Hepatocyte (in vitro differentiated cells): ENCODE measurements around the gene GSTT2. TPM values are rescaled to one million over a fixed set of nuclear protein-coding genes. Genes with fewer than 3 reads are reported as not detected.
"Not testable (repeated sequence)": the region's sequence is repeated elsewhere in the genome, so short reads cannot be mapped to it uniquely, and the experiment has no call there.

Experiments
- DNase-seq: peaks from one replicate; pipeline ENCODE4 v3.0.0-alpha.2; 2016; ENCODE audit warnings: low spot score
- H2AFZ ChIP-seq: fragments of 200-600 bp; sonication (generic); 2 replicates; pipeline ENCODE4 v1.6.0; 2016; ENCODE audit warnings: antibody characterized with exemption, mild to moderate bottlenecking
- H3K27ac ChIP-seq: fragments of 200-600 bp; sonication (generic); 2 replicates; pipeline ENCODE4 v1.5.1; 2016; ENCODE audit warnings: mild to moderate bottlenecking
- H3K27me3 ChIP-seq: fragments of 200-600 bp; sonication (generic); 2 replicates; pipeline ENCODE4 v1.6.1; 2016
- H3K36me3 ChIP-seq: fragments of 200-600 bp; sonication (generic); replicated peaks from 2 replicates; pipeline ENCODE4 v1.5.1; 2016; ENCODE audit warnings: low read depth; ENCODE audit not compliant: insufficient read depth
- H3K4me1 ChIP-seq: fragments of 200-600 bp; sonication (generic); 2 replicates; pipeline ENCODE4 v1.5.1; 2016; ENCODE audit warnings: mild to moderate bottlenecking, moderate library complexity; ENCODE audit not compliant: insufficient read depth
- H3K4me2 ChIP-seq: fragments of 200-600 bp; sonication (generic); 2 replicates; pipeline ENCODE4 v1.6.0; 2016
- H3K4me3 ChIP-seq: fragments of 200-600 bp; sonication (generic); 2 replicates; pipeline ENCODE4 v1.5.1; 2016; ENCODE audit warnings: mild to moderate bottlenecking
- H3K79me2 ChIP-seq: fragments of 200-600 bp; sonication (generic); 2 replicates; pipeline ENCODE4 v1.6.0; 2017; ENCODE audit warnings: mild to moderate bottlenecking
- H3K9me2 ChIP-seq: fragments of 200-600 bp; sonication (generic); replicated peaks from 2 replicates; pipeline ENCODE4 v1.6.0; 2017; ENCODE audit warnings: mild to moderate bottlenecking; ENCODE audit not compliant: insufficient read depth
- H3K9me3 ChIP-seq: fragments of 200-600 bp; sonication (generic); 2 replicates; pipeline ENCODE4 v1.5.1; 2016; ENCODE audit warnings: low read depth, mild to moderate bottlenecking
- H4K20me1 ChIP-seq: fragments of 200-600 bp; sonication (generic); 2 replicates; pipeline ENCODE4 v1.6.0; 2016; ENCODE audit warnings: mild to moderate bottlenecking; ENCODE audit not compliant: insufficient read depth, poor library complexity, severe bottlenecking
- EZH2 ChIP-seq: fragments of 200-600 bp; sonication (generic); IDR thresholded peaks from 2 replicates; pipeline ENCODE4 v1.6.1; 2016; ENCODE audit warnings: antibody characterized with exemption, mild to moderate bottlenecking, borderline replicate concordance
- EZH2phosphoT487 ChIP-seq: fragments of 200-600 bp; sonication (generic); IDR thresholded peaks from one replicate; pipeline ENCODE4 v1.6.1; 2018; ENCODE audit warnings: antibody characterized with exemption, mild to moderate bottlenecking, low read depth, moderate library complexity; ENCODE audit not compliant: unreplicated experiment, severe bottlenecking
- WGBS: methylation state at CpG from one replicate; pipeline ENCODE4 v1.1.6; 2016; ENCODE audit warnings: low lambda C conversion rate; ENCODE audit errors: missing lambda C conversion rate; 5-methylcytosine and 5-hydroxymethylcytosine counted together
- polyA plus RNA-seq: library from polyadenylated mRNA; unstranded; fragments of >200 nt; fragmentation: Nextera tagmentation; extraction: Ambion mirVana; gene quantifications from 2 replicates; pipeline ENCODE4 v1.2.1, GENCODE V29; 2016
- total RNA-seq: library from RNA; depleted of rRNA; stranded (reverse); fragments of >200 nt; gene quantifications from 2 replicates; pipeline ENCODE4 v1.2.3, GENCODE V29; 2014
- TF ChIP-seq, protein P1 (sequence below): fragments of 200-600 bp; sonication (generic); IDR thresholded peaks from 2 replicates; pipeline ENCODE4 v1.5.1; 2016; ENCODE audit warnings: antibody characterized with exemption, mild to moderate bottlenecking; ENCODE audit not compliant: poor library complexity

Gene GSTT2
- total and polyA plus RNA-seq, 2 experiments from 2014 or later = not detected

DNA sequence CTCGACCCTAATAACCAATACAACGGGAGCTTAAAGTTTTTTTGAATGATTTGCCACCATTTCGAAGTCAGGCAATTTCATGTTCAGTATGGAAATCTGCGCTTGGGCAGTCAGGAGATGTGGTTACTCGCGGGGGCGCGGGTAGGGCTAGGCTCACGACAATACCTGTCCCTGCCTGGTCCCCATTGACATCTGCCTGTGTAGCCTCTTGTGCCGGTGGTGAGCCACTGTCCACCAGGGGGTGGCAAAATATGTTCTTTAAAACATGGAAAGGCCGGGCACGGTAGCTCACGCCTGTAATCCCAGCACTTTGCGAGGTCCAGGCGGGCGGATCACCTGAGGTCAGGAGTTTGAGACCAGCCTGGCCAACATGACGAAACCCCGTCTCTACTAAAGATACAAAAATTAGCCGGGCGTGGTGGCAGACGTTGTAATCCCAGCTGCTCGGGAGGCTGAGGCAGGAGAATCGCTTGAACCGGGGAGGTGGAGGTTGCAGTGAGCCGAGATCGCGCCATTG lies 5.0 kb upstream of the GSTT2 start:
- not testable (repeated sequence) for H2AFZ ChIP-seq, H3K27ac ChIP-seq, H3K9me2 ChIP-seq, DNase-seq, H3K4me2 ChIP-seq, H3K79me2 ChIP-seq, H3K4me3 ChIP-seq, H3K9me3 ChIP-seq, H3K4me1 ChIP-seq, H3K27me3 ChIP-seq, H3K36me3 ChIP-seq, H4K20me1 ChIP-seq
- WGBS = no CpG with 5 or more reads among the region's 27 CpGs

DNA sequence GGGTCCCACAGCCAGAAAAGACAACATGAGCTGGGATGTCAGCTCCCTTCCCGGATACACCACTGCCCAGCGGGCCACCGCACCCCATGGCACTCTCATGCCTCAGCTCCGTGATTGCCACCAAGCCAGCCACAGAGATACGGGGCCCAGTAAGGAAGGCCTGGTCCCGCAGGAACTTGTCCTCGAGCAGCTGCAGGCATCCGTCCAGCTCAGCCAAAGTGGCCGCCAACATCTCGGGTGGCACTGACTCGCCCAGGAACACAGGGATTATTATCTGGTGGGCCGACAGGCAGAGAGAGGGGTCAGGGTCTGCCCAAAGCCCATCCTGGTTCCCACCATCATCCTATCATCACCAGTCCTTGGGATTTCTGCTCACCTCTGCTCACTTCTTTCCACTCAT lies 2.6 kb upstream of the GSTT2 start:
- H3K27me3 ChIP-seq, H3K9me3 ChIP-seq, H3K79me2 ChIP-seq, H4K20me1 ChIP-seq, H3K36me3 ChIP-seq, H3K4me3 ChIP-seq, H3K9me2 ChIP-seq, H3K4me1 ChIP-seq, H3K4me2 ChIP-seq, H2AFZ ChIP-seq, H3K27ac ChIP-seq, DNase-seq: not testable (repeated sequence)
- WGBS = no CpG with 5 or more reads among the region's 12 CpGs

DNA sequence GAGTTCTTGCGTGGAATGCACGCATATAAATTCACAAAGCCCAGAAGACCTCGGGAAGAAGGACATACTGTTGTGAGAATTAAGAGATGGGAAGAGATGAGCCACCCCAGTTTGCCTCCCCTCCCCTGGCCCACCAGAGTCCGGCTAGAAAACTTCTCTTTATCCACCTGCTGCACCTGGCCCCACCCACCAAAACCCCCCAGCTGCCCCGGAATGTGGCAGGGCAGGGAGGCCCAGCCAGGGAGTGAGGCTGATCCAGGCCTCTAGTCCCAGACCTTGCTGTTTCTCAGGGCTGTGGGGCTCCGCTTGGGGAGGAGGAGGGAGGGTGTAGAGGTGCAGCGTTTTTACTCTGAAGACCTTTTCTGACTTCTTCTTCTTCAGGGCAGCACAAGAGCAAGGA lies 633 bp downstream of the GSTT2 start:
- H3K9me3 ChIP-seq, H3K36me3 ChIP-seq, H3K79me2 ChIP-seq, H3K4me2 ChIP-seq, H3K27ac ChIP-seq, H2AFZ ChIP-seq, H3K4me1 ChIP-seq, DNase-seq, H3K9me2 ChIP-seq, H3K4me3 ChIP-seq, H3K27me3 ChIP-seq, H4K20me1 ChIP-seq: not testable (repeated sequence)
- 58% methylated on average over 3 of the region's 7 CpGs for WGBS

DNA sequence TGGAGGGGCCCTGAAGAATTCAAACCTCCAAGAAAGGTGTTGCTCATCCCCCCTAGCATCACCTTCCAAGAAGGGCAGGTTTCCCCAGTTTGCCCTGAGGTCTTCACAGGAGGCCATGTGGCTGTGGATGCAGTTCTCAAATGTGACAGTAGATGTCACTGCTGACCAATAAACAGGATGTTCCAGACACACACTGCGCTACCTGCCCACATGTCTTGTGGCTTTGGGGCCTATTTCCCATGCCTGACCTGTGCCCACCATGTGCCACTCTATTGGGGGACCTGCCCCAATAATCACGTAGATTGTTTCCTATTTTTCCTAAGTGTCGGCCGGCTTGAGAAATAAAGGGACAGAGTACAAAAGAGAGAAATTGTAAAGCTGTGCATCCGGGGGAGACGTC lies 4.5 kb downstream of the GSTT2 start:
- no peak overlapping the region for H3K4me2 ChIP-seq
- no peaks in the 10 kb centered on the region for H3K9me3 ChIP-seq
- no peak overlapping the region for H2AFZ ChIP-seq
- DNase-seq = no peak
- H3K4me3 ChIP-seq = no peak overlapping the region
- no peaks in the 10 kb centered on the region for H3K4me1 ChIP-seq
- H3K79me2 ChIP-seq = no peaks in the 10 kb centered on the region
- no peak overlapping the region for H3K27ac ChIP-seq
- H3K9me2 ChIP-seq = no peaks in the 10 kb centered on the region
- WGBS = no CpG with 5 or more reads among the region's 6 CpGs
- H3K27me3 ChIP-seq = no peaks in the 10 kb centered on the region
- TF ChIP-seq EZH2 (no peak), EZH2phosphoT487 (no peak)
- TF ChIP-seq, protein P1, sequence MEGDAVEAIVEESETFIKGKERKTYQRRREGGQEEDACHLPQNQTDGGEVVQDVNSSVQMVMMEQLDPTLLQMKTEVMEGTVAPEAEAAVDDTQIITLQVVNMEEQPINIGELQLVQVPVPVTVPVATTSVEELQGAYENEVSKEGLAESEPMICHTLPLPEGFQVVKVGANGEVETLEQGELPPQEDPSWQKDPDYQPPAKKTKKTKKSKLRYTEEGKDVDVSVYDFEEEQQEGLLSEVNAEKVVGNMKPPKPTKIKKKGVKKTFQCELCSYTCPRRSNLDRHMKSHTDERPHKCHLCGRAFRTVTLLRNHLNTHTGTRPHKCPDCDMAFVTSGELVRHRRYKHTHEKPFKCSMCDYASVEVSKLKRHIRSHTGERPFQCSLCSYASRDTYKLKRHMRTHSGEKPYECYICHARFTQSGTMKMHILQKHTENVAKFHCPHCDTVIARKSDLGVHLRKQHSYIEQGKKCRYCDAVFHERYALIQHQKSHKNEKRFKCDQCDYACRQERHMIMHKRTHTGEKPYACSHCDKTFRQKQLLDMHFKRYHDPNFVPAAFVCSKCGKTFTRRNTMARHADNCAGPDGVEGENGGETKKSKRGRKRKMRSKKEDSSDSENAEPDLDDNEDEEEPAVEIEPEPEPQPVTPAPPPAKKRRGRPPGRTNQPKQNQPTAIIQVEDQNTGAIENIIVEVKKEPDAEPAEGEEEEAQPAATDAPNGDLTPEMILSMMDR = no peak
- no peaks in the 10 kb centered on the region for H4K20me1 ChIP-seq
- H3K36me3 ChIP-seq = no peaks in the 10 kb centered on the region

DNA sequence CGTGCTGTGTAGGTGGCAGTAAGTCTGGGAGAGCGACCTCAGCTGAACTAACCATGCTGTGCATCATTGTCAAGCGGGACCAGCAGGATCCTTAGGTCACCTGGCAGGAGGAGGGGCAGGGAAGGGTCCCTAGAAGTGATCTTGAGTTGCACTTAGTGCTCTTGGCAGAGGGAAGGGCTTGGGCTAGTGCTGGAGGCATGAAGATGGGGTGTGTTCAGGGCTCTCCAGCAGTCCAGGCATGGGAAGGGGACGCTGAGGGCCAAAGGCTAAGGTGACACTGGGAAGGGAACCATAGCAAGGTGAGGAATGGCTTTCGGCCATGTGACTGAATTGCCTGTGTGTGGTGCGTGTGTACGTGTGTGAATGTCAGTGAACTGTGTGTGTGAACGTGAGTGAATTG lies 6.2 kb downstream of the GSTT2 start:
- not testable (repeated sequence) for DNase-seq, H3K36me3 ChIP-seq, H2AFZ ChIP-seq, H3K27me3 ChIP-seq, H3K4me1 ChIP-seq, H3K27ac ChIP-seq, H4K20me1 ChIP-seq, H3K79me2 ChIP-seq, H3K4me2 ChIP-seq, H3K4me3 ChIP-seq, H3K9me3 ChIP-seq, H3K9me2 ChIP-seq
- WGBS = no CpG with 5 or more reads among the region's 8 CpGs

DNA sequence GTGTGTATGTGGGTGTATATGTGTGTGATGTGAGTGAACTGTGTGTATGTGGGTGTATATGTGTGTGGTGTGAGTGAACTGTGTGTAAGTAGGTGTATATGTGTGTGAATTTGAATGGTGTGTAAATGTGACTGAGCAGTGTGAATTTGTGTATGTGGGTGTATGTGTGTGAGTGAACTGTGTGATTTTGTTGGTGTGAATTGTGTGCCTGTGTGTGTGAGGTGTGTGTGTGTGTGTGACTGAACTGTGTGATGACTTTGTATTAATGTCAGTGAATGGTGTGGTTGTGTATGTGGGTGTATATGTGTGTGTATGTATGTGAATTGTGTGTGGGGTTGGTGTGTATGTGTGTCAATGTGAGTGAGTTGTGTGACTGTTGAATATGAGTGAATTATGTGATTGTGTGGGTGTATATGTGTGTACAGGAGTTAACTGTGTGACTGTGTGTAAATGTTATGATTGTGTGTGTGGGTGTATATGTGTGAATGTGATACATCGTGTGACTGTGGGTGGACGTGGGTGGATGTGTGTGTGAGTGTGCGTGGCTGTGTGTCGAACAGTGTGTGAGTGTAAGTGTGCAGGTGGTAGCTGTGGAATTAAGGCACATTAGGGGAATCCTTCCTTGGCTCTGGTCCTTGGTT lies 6.7 kb downstream of the GSTT2 start:
- H3K4me2 ChIP-seq, H3K9me2 ChIP-seq, H3K36me3 ChIP-seq, H3K4me1 ChIP-seq, H3K27me3 ChIP-seq, H3K4me3 ChIP-seq, H4K20me1 ChIP-seq, H3K27ac ChIP-seq, H3K9me3 ChIP-seq, H3K79me2 ChIP-seq, H2AFZ ChIP-seq, DNase-seq: not testable (repeated sequence)
- no CpG with 5 or more reads among the region's 4 CpGs for WGBS

DNA sequence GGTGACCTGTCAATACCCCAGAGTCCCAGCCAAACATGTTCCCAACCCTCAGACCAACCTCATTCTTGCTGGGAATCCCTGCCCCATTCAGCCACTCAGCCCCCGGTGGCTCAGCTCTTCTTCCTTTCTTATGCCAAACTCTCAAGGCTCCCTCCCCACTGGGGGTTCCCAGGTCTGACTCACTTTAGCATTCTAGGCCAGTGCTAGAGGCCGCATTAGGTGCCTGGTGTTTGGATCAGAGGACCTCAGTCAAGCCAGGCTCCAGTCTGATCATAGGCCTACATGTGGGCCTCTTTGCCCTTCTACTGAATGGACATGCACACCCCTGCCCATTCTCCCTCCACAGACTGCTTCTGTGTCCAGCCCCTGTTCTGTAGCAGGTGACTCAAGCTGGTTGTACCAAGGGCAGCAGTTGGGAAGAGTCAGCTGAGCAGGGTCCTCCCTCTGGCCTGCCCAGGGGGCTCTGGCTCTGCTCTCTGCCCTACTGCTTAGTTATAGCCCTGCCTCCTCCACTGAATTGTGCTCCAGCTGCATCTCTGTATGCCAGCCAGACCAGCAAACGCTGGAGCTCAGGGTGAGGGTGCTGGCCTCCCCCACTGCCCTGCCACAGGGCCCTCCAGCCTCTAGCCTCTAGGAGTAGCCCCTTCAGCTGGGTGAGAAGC lies 9.8 kb downstream of the GSTT2 start:
- not testable (repeated sequence) for H3K36me3 ChIP-seq

DNA sequence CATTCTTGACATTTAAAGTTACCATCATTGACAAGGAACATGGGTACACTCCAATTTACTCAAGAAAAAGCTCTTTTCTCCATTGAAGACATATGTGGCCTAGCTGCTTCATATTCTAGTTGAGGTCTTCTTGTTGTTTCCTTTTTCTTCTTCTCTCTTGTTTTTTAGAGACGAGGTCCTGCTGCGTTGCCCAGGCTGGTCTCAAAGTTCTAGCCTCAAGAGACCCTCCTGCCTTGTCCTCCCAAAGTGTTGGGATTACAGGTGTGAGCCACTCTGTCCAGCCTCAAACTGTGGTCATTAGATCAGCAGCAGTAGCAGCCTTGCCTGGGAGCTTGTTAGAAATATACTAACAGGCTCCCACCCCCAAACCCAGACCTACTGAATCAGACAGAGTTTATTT lies 13.1 kb downstream of the GSTT2 start:
- H4K20me1 ChIP-seq, H3K4me1 ChIP-seq, DNase-seq, H3K79me2 ChIP-seq, H3K9me2 ChIP-seq, H3K27ac ChIP-seq, H3K4me2 ChIP-seq, H3K9me3 ChIP-seq, H3K36me3 ChIP-seq, H3K4me3 ChIP-seq, H2AFZ ChIP-seq, H3K27me3 ChIP-seq: not testable (repeated sequence)
- WGBS = 62% methylated on average over 2 of the region's 2 CpGs

More for the DNA sequence above, 9.8 kb downstream of the GSTT2 start:
- H4K20me1 ChIP-seq, H3K27me3 ChIP-seq, H3K9me3 ChIP-seq, H3K9me2 ChIP-seq, H3K4me1 ChIP-seq, H3K4me2 ChIP-seq, H3K79me2 ChIP-seq, H2AFZ ChIP-seq, H3K4me3 ChIP-seq, DNase-seq, H3K27ac ChIP-seq: not testable (repeated sequence)
- WGBS = 76% methylated on average over 2 of the region's 3 CpGs
